CD14-positive monocyte (primary cell): ENCODE results near the gene IGF2. TPM values are rescaled to one million over a fixed set of nuclear protein-coding genes. Genes with fewer than 3 reads are reported as not detected.

Experiments used
- DNase-seq, 3 donors: peaks; one replicate each; pipeline ENCODE4 v3.0.0-alpha.2; 2011 to 2022
- H2AFZ ChIP-seq: 2 replicates; pipeline ENCODE4 v1.6.0; 2012; ENCODE audit warnings: mild to moderate bottlenecking, low read depth, low read length, inconsistent platforms; ENCODE audit not compliant: insufficient read depth, poor library complexity, severe bottlenecking
- H3K27ac ChIP-seq, 2 donors: 1 replicate in 1 of 2; 2 replicates in 1 of 2; pipeline ENCODE4 v1.5.1; 2012 to 2013; ENCODE audit warnings: low read length in 2 of 2, control low read depth in 1 of 2, inconsistent platforms in 1 of 2, low read depth in 1 of 2, mild to moderate bottlenecking in 1 of 2
- H3K27me3 ChIP-seq, 2 donors: one replicate each; pipeline versions ENCODE4 v1.6.0 to v1.6.1; 2011 to 2013; ENCODE audit warnings: low read length in 2 of 2; ENCODE audit not compliant: control insufficient read depth in 2 of 2, insufficient read depth in 2 of 2
- H3K36me3 ChIP-seq, 2 donors: replicated peaks in 1 of 2; 1 replicate in 1 of 2; 2 replicates in 1 of 2; pipeline versions ENCODE4 v1.5.1 to v1.6.1; 2012 to 2013; ENCODE audit warnings: low read length in 2 of 2, control low read depth in 1 of 2, inconsistent platforms in 1 of 2, mild to moderate bottlenecking in 1 of 2; ENCODE audit not compliant: insufficient read depth in 2 of 2, control insufficient read depth in 1 of 2
- H3K4me1 ChIP-seq, 2 donors: 1 replicate in 1 of 2; 2 replicates in 1 of 2; pipeline versions ENCODE4 v1.5.1 to v1.6.1; 2012 to 2013; ENCODE audit warnings: low read length in 2 of 2, control low read depth in 1 of 2, inconsistent platforms in 1 of 2, mild to moderate bottlenecking in 1 of 2, moderate library complexity in 1 of 2; ENCODE audit not compliant: insufficient read depth in 2 of 2, control insufficient read depth in 1 of 2
- H3K4me2 ChIP-seq: replicated peaks from 2 replicates; pipeline ENCODE3; 2012; ENCODE audit warnings: low read length, moderate library complexity, mild to moderate bottlenecking; ENCODE audit not compliant: poor library complexity, severe bottlenecking; ENCODE audit errors: extremely low read depth
- H3K4me3 ChIP-seq, 3 experiments: fragments of 200-600 bp in 1 of 3; sonication (generic) in 1 of 3; replicated peaks in 1 of 3; 1 replicate in 2 of 3; 2 replicates in 1 of 3; pipeline ENCODE4 v1.5.1; 2011 to 2013; ENCODE audit warnings: low read length in 3 of 3, mild to moderate bottlenecking in 3 of 3, control low read depth in 2 of 3, low read depth in 2 of 3, inconsistent platforms in 1 of 3, moderate library complexity in 1 of 3
- H3K79me2 ChIP-seq: 2 replicates; pipeline ENCODE4 v1.6.0; 2012; ENCODE audit warnings: mild to moderate bottlenecking, control low read depth, inconsistent platforms, low read length, moderate library complexity; ENCODE audit not compliant: insufficient read depth
- H3K9ac ChIP-seq: 2 replicates; pipeline ENCODE4 v1.6.0; 2017; ENCODE audit warnings: low read length, mild to moderate bottlenecking; ENCODE audit not compliant: insufficient read depth, poor library complexity, severe bottlenecking
- H3K9me3 ChIP-seq, 2 donors: replicated peaks in 1 of 2; 1 replicate in 1 of 2; 2 replicates in 1 of 2; pipeline versions ENCODE4 v1.5.1 to v1.6.1; 2012 to 2013; ENCODE audit warnings: low read length in 2 of 2, control low read depth in 1 of 2; ENCODE audit not compliant: control insufficient read depth in 1 of 2, insufficient read depth in 1 of 2
- H4K20me1 ChIP-seq: 2 replicates; pipeline ENCODE4 v1.6.0; 2012; ENCODE audit warnings: mild to moderate bottlenecking, low read length, control low read depth, moderate library complexity; ENCODE audit not compliant: insufficient read depth
- H3K27ac Mint-ChIP-seq, 7 donors: one replicate each; pipeline ENCODE4 v1.8.0; 2020; ENCODE audit warnings: mild to moderate bottlenecking in 7 of 7, mixed read lengths in 7 of 7, moderate library complexity in 6 of 7, inconsistent platforms in 2 of 7
- H3K27me3 Mint-ChIP-seq, 3 donors: one replicate each; pipeline ENCODE4 v1.8.0; 2021 to 2022; ENCODE audit warnings: low read depth in 3 of 3, mild to moderate bottlenecking in 3 of 3, mixed read lengths in 3 of 3, moderate library complexity in 3 of 3, inconsistent platforms in 1 of 3
- H3K36me3 Mint-ChIP-seq, 2 donors: one replicate each; pipeline ENCODE4 v1.8.0; 2020; ENCODE audit warnings: mixed read lengths in 2 of 2, inconsistent platforms in 1 of 2, mild to moderate bottlenecking in 1 of 2
- H3K4me1 Mint-ChIP-seq: one replicate; pipeline ENCODE4 v1.8.0; 2020; ENCODE audit warnings: mild to moderate bottlenecking, mixed read lengths
- H3K4me3 Mint-ChIP-seq, 2 donors: one replicate each; pipeline ENCODE4 v1.8.0; 2020; ENCODE audit warnings: mild to moderate bottlenecking in 2 of 2, mixed read lengths in 2 of 2, moderate library complexity in 1 of 2
- H3K9me3 Mint-ChIP-seq, 7 donors: one replicate each; pipeline ENCODE4 v1.8.0; 2020 to 2022; ENCODE audit warnings: mixed read lengths in 7 of 7, mild to moderate bottlenecking in 6 of 7, moderate library complexity in 6 of 7, inconsistent platforms in 2 of 7
- WGBS: methylation state at CpG from one replicate; pipeline ENCODE4 v1.1.5; 2013; ENCODE audit warnings: missing lambda C conversion rate; ENCODE audit not compliant: insufficient coverage; 5-methylcytosine and 5-hydroxymethylcytosine counted together
- intact Hi-C, 2 donors: fragments of 100-400 bp; cut with micrococcal nuclease; formaldehyde crosslinking; loops; one replicate each; pipeline versions ENCODE4 v1.15.0 to v1.15.1; 2023
- polyA plus RNA-seq, 3 donors: library from polyadenylated mRNA; depleted of rRNA in 1 of 3; unstranded in 2 of 3; stranded (reverse) in 1 of 3; fragments of 300-500 nt in 2 of 3; fragments of >200 nt in 1 of 3; fragmentation: Illumina TruSeq in 2 of 3; gene quantifications; 1 replicate in 2 of 3; 2 replicates in 1 of 3; pipeline ENCODE4 v1.2.3, GENCODE V29; 2012 to 2021
- TF ChIP-seq, protein P1 (sequence below): fragments of 200-600 bp; IDR thresholded peaks from one replicate; pipeline ENCODE4 v1.8.0; 2022; ENCODE audit warnings: antibody characterized with exemption, mild to moderate bottlenecking

The IGF2 gene
- polyA plus RNA-seq, 3 donors = not detected

GRCh38 chr11:2154889-2155288, 15.7 kb upstream of the IGF2 start:
- no peaks in the 10 kb centered on the region for H3K9me3 ChIP-seq
- H3K27ac Mint-ChIP-seq = no peak overlapping the region
- no peak overlapping the region for H3K4me2 ChIP-seq
- H3K4me1 ChIP-seq = peaks cover 5 to 7% of the 10 kb centered on the region in 2 donors
- no peaks in the 10 kb centered on the region for H4K20me1 ChIP-seq
- H3K36me3 ChIP-seq = no peaks in the 10 kb centered on the region
- H3K4me1 Mint-ChIP-seq = peaks cover 12% of the 10 kb centered on the region
- no peaks in the 10 kb centered on the region for H3K79me2 ChIP-seq
- TF ChIP-seq, protein P1, sequence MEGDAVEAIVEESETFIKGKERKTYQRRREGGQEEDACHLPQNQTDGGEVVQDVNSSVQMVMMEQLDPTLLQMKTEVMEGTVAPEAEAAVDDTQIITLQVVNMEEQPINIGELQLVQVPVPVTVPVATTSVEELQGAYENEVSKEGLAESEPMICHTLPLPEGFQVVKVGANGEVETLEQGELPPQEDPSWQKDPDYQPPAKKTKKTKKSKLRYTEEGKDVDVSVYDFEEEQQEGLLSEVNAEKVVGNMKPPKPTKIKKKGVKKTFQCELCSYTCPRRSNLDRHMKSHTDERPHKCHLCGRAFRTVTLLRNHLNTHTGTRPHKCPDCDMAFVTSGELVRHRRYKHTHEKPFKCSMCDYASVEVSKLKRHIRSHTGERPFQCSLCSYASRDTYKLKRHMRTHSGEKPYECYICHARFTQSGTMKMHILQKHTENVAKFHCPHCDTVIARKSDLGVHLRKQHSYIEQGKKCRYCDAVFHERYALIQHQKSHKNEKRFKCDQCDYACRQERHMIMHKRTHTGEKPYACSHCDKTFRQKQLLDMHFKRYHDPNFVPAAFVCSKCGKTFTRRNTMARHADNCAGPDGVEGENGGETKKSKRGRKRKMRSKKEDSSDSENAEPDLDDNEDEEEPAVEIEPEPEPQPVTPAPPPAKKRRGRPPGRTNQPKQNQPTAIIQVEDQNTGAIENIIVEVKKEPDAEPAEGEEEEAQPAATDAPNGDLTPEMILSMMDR = no peak
- 94% methylated on average over 12 of the region's 17 CpGs for WGBS
- peaks cover 0 to 14% of the 10 kb centered on the region in 2 donors for H3K27me3 ChIP-seq
- H3K9me3 Mint-ChIP-seq = peaks cover 0 to 1% (median 0%) of the 10 kb centered on the region in 7 donors
- no peak overlapping the region for H3K27ac ChIP-seq
- H3K4me3 Mint-ChIP-seq = no peak overlapping the region
- no peak overlapping the region for H2AFZ ChIP-seq
- no peak overlapping the region for H3K9ac ChIP-seq
- no peaks in the 10 kb centered on the region for H3K36me3 Mint-ChIP-seq
- intact Hi-C loops = loop anchor here (5.0 to 10.0 kb wide), 5 partner anchors 230 to 503 kb away; partner anchors contain the start of genes PRR33 (in 1 of the 2) and TNNI2 (in 1 of the 2)
- no peak overlapping the region for H3K4me3 ChIP-seq
- DNase-seq = no peak
- H3K27me3 Mint-ChIP-seq = peaks cover 14 to 37% (median 14%) of the 10 kb centered on the region in 3 donors

DNA sequence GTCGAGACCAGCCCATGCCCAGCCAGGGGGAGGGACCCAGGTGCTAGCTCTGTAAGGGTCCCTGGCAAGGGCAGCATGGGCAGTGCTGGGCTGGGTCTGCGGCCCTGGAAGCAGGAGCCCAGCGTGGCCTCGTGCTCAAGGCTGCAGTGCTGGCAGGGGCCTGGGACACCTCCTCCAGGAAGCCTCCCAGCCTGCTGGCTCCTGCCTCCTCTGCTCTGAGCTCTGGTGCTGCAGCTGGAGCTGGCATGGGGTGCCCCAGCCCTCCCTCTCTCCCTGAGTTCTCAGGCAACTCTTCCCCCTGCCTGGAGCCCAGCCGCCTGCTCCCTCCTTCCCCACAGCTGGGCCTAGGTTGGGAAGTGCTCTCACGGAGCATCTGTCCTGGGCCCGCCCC, 15.0 kb upstream of the IGF2 start:
- Histone ChIP-seq H2AFZ (no peak overlapping the region), H3K4me2 (no peak overlapping the region), H3K9ac (no peak overlapping the region), H3K36me3 (no peaks in the 10 kb centered on the region), H3K4me1 (peaks cover 5 to 7% of the 10 kb centered on the region in 2 donors), H3K4me3 (no peak overlapping the region), H3K27ac (no peak overlapping the region), H4K20me1 (no peaks in the 10 kb centered on the region), H3K27me3 (peaks cover 0 to 18% of the 10 kb centered on the region in 2 donors), H3K79me2 (no peaks in the 10 kb centered on the region), H3K9me3 (no peaks in the 10 kb centered on the region)
- Mint-ChIP-seq H3K27ac (no peak overlapping the region), H3K27me3 (peaks cover 18 to 44% (median 21%) of the 10 kb centered on the region in 3 donors), H3K4me1 (peaks cover 12% of the 10 kb centered on the region), H3K9me3 (peaks cover 0 to 1% (median 0%) of the 10 kb centered on the region in 7 donors), H3K4me3 (no peak overlapping the region), H3K36me3 (no peaks in the 10 kb centered on the region)
- intact Hi-C loops = loop anchor here (5.0 to 10.0 kb wide), 4 partner anchors 229 to 317 kb away; partner anchors contain the start of genes PRR33 (in 1 of the 2) and TNNI2 (in 1 of the 2)
- 90% methylated on average over 4 of the region's 7 CpGs for WGBS
- TF ChIP-seq, protein P1 = no peak
- no peak for DNase-seq
